ENCODE data around the gene C18orf54.

- TF ChIP-seq CTCF (IDR thresholded peaks at IDR 0.05; ENCODE audit: insufficient read depth, low read length) (no peak), GABPA (IDR thresholded peaks at IDR 0.05; ENCODE audit: low read depth) (no peak), REST (IDR thresholded peaks at IDR 0.05; ENCODE audit: insufficient replicate concordance, low read depth) (no peak), POLR2AphosphoS5 (IDR thresholded peaks at IDR 0.05; ENCODE audit: low read depth) (no peak)
Measured at GRCh38 chr18:54359233-54359632, 1.5 kb downstream of the C18orf54 start.
